ENCODE results near the gene ZMYND19. TPM values are rescaled to one million over a fixed set of nuclear protein-coding genes. Genes with fewer than 3 reads are reported as not detected.

Gene ZMYND19
- total RNA-seq, 1 donor from 2014 or later, result 31.4 TPM

DNA sequence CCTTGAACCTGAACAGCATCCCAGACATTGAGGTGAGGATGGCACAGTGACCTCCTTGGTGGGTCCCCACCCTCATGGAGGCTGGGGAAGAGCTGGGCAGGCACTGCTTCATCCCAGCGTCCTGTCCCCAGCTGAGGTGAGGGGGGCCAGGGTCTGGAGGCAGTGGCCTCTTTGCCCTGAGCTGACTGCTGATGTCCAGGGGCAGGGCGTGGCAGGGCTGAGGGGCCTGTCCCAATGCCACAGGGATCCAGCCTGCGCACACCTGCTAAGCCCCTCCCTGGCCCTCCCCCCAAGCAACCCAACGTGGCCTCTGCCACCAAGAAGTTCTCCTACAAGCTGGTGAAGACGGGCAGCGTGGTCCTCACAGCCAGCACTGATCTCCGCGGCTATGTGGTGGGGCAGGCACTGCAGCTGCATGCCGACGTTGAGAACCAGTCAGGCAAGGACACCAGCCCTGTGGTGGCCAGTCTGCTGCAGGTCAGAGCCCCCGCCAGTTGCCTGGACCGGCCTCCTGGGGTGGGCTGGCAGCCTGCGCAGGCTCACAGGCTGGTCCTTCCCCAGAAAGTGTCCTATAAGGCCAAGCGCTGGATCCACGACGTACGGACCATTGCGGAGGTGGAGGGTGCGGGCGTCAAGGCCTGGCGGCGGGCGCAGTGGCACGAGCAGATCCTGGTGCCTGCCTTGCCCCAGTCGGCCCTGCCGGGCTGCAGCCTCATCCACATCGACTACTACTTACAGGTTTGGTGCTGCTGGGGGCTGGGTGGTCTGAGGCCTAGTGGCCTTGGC is 23.6 kb upstream of the ZMYND19 start:
- Mint-ChIP-seq H3K27ac (ENCODE audit: unreplicated experiment) (peak overlapping the region; percentile 84), H3K9me3 (ENCODE audit: unreplicated experiment) (no peaks in the 10 kb centered on the region), H3K4me3 (ENCODE audit: unreplicated experiment) (no peak overlapping the region), H3K36me3 (ENCODE audit: unreplicated experiment) (peaks cover 3% of the 10 kb centered on the region), H3K4me1 (ENCODE audit: unreplicated experiment) (peaks cover 37% of the 10 kb centered on the region), H3K27me3 (ENCODE audit: unreplicated experiment) (no peaks in the 10 kb centered on the region)
- TF ChIP-seq, protein P1, sequence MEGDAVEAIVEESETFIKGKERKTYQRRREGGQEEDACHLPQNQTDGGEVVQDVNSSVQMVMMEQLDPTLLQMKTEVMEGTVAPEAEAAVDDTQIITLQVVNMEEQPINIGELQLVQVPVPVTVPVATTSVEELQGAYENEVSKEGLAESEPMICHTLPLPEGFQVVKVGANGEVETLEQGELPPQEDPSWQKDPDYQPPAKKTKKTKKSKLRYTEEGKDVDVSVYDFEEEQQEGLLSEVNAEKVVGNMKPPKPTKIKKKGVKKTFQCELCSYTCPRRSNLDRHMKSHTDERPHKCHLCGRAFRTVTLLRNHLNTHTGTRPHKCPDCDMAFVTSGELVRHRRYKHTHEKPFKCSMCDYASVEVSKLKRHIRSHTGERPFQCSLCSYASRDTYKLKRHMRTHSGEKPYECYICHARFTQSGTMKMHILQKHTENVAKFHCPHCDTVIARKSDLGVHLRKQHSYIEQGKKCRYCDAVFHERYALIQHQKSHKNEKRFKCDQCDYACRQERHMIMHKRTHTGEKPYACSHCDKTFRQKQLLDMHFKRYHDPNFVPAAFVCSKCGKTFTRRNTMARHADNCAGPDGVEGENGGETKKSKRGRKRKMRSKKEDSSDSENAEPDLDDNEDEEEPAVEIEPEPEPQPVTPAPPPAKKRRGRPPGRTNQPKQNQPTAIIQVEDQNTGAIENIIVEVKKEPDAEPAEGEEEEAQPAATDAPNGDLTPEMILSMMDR (IDR thresholded peaks at IDR 0.05), result no peak
- no peak for DNase-seq (ENCODE audit: extremely low spot score, unreplicated experiment)

DNA sequence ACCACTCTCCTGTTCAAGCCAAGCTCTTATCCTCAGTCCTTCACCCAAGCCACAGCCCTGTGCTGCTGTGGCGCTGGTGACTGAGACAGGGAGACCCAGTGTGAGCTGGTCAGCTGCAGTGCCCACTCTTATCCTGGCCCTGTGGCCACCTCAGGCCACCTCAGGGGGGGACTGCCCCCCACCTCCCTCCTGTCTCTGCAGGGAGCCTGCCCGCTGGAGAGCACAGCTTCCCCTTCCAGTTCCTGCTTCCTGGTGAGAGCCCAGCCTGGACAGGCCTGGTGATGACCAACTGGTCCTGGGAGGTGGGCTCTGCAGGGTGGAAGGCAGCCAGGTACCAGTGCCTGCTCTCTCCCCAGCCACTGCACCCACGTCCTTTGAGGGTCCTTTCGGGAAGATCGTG is 22.9 kb upstream of the ZMYND19 start:
- H3K4me3 Mint-ChIP-seq (ENCODE audit: unreplicated experiment), result no peak overlapping the region
- H3K36me3 Mint-ChIP-seq (ENCODE audit: unreplicated experiment), result peaks cover 3% of the 10 kb centered on the region
- DNase-seq (ENCODE audit: extremely low spot score, unreplicated experiment), result no peak
- H3K27me3 Mint-ChIP-seq (ENCODE audit: unreplicated experiment), result no peaks in the 10 kb centered on the region
- peak overlapping the region; percentile 84 for H3K27ac Mint-ChIP-seq (ENCODE audit: unreplicated experiment)
- TF ChIP-seq, protein P1 (IDR thresholded peaks at IDR 0.05), result no peak
- peaks cover 37% of the 10 kb centered on the region for H3K4me1 Mint-ChIP-seq (ENCODE audit: unreplicated experiment)
- H3K9me3 Mint-ChIP-seq (ENCODE audit: unreplicated experiment), result no peaks in the 10 kb centered on the region

DNA sequence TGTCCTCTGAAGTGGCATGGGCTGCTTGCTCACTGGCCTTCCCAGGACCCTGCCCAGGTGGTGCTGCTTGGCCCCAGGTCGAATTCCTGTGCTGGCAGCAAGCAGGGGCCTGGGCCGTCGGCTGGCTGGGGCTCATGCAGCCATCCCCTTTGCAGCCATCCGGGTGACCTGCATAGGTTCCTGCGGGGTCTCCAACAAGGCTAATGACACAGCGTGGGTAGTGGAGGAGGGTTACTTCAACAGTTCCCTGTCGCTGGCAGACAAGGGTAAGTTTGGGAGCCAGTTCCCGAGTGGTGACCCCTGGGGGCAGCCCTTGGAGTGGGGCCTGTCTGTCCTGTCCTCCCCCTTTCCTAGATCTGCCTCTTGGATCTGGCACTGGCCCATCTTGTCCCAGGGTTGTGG is 22.4 kb upstream of the ZMYND19 start:
- Mint-ChIP-seq H3K4me1 (ENCODE audit: unreplicated experiment) (peaks cover 33% of the 10 kb centered on the region), H3K4me3 (ENCODE audit: unreplicated experiment) (no peak overlapping the region), H3K36me3 (ENCODE audit: unreplicated experiment) (peaks cover 3% of the 10 kb centered on the region), H3K9me3 (ENCODE audit: unreplicated experiment) (no peaks in the 10 kb centered on the region), H3K27ac (ENCODE audit: unreplicated experiment) (peak overlapping the region; percentile 84), H3K27me3 (ENCODE audit: unreplicated experiment) (no peaks in the 10 kb centered on the region)
- no peak for DNase-seq (ENCODE audit: extremely low spot score, unreplicated experiment)
- TF ChIP-seq, protein P1 (IDR thresholded peaks at IDR 0.05), result no peak

DNA sequence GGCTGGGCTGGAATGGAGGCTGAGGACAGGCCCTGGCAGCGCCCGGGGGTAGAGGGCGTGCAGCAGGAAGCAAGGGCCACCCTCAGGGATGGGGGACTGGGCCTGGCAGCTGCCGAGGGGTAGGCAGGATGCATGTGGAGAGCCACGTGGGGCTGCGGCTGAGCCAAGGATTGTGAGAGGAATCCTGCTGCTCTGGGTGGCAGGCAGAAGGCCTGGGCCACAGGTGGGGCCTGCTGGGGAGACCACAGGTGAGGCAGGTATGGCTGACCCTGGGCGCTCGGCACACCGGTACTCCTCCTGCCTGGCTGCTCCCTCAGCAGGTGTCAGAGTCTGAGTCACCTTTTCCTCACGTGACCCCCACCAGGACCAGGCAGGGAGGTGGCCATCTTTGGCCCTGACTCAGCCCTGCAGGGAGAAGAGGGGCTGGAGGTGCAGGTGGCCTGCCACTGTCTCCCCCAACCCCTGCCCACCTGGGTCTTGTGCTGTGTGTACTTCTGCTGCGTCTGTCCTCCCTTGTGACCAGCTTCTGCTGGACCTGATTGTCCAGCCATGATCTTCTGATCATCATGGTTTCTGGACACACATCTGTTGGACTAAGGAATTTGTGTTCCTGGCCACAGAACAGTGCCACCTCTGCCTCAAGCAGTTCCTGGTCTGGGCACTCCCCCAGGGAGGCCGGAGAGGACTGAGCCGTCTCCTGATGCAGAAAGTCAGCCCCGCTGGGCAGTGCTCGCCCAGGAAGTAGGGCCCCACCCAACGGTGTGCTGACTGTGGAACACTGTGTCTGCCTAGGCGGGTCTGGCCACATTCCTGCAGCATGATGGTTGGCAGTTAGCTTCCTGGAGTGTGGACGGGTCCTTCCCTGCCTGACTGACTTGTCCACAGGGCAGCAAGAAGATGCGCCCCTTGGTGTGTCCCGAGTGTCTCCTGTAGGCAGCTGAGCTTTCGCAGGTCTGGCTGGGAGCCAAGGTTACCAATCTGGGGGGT is 21.6 kb upstream of the ZMYND19 start:
- no peak for DNase-seq (ENCODE audit: extremely low spot score, unreplicated experiment)
- Mint-ChIP-seq H3K4me1 (ENCODE audit: unreplicated experiment) (peaks cover 33% of the 10 kb centered on the region), H3K27me3 (ENCODE audit: unreplicated experiment) (no peaks in the 10 kb centered on the region), H3K9me3 (ENCODE audit: unreplicated experiment) (no peaks in the 10 kb centered on the region), H3K27ac (ENCODE audit: unreplicated experiment) (peak overlapping the region; percentile 84), H3K4me3 (ENCODE audit: unreplicated experiment) (no peak overlapping the region), H3K36me3 (ENCODE audit: unreplicated experiment) (peaks cover 3% of the 10 kb centered on the region)
- TF ChIP-seq, protein P1 (IDR thresholded peaks at IDR 0.05), result no peak

DNA sequence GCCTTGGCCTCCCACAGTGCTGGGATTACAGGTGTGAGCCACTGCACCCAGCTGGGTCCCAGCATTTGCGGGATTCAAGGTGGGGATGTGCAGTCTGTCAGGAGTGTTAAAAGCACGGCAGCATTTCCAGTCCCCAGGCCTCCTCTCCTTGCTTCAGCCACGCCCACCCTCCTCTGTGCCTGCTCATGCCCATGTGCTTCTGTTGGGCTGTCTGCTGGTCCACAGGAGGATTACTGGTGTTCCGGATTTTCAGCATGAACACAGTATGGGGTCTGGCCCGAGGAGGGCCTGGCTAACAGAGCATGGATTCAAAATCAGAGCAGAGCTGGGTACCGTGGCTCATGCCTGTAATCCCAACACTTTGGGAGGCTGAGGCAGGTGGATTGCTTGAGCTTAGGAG is 20.6 kb upstream of the ZMYND19 start:
- H3K27ac Mint-ChIP-seq (ENCODE audit: unreplicated experiment), result peak overlapping the region; percentile 81
- H3K36me3 Mint-ChIP-seq (ENCODE audit: unreplicated experiment), result peaks cover 3% of the 10 kb centered on the region
- peaks cover 39% of the 10 kb centered on the region for H3K4me1 Mint-ChIP-seq (ENCODE audit: unreplicated experiment)
- TF ChIP-seq, protein P1 (IDR thresholded peaks at IDR 0.05), result no peak
- no peak for DNase-seq (ENCODE audit: extremely low spot score, unreplicated experiment)
- no peaks in the 10 kb centered on the region for H3K27me3 Mint-ChIP-seq (ENCODE audit: unreplicated experiment)
- no peaks in the 10 kb centered on the region for H3K9me3 Mint-ChIP-seq (ENCODE audit: unreplicated experiment)
- no peak overlapping the region for H3K4me3 Mint-ChIP-seq (ENCODE audit: unreplicated experiment)
